GM18858 (cell line): Measurements from ENCODE around the gene KCNH3.

ENCODE experiments used
- ATAC-seq: cut with Tn5 transposase; IDR thresholded peaks from one replicate; pipeline ENCODE4 v1.9.1; 2021; ENCODE audit not compliant: unreplicated experiment

Gene KCNH3

GRCh38 chr12:49558526-49558925 lies 19.7 kb downstream of the KCNH3 start:
- no peak for ATAC-seq

DNA sequence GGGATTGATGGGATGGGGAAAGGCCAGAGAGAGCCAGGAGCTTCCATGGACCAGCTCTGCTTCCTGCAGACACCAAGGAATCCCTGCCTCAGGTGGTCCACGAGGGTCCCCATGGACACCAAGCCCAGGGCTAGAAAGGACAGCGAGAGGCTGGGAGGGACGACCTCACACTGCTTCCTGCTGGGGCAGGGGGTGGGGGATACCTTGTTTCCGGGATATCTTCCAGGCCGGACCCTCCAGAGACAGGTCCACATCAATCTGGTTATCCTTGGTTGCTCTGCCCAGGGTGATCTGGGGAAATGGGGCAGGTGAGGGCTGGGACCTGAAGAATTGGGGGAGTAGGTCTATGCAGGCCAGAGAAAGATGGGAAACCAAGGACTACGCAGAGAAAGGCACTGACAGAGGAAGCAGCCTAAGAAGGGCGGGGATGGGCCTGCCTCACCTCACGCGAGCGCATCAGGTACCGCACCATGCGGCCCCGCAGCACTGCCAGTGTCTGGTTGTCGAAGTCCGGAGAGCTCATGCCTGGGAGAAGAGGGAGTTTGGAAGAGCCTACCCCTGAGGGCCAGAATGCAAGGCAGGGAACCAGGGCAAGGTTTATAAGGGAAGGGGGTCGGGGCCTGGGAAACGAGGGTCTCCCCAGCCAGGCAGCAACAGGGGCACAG lies 20.3 kb downstream of the KCNH3 start:
- ATAC-seq: no peak

DNA sequence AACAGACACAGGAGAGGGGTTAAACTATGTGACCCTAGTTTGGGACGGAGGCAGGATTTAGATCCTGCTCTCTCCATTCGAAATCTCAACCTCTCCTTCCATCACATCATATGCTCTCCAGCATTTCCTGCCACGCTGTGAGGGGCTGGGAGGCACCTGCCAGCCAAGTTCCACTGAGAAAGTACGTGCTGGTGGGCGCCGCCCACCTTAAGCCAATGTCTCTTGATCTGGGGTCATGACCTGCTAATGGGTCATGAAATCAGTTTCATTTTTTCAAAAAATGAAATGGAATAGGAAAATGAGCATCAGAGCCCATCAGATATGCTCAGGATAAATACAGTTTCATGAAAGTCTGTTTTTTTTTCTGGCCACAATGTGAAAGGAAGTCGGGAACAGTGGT lies 21.9 kb downstream of the KCNH3 start:
- ATAC-seq: no peak

DNA sequence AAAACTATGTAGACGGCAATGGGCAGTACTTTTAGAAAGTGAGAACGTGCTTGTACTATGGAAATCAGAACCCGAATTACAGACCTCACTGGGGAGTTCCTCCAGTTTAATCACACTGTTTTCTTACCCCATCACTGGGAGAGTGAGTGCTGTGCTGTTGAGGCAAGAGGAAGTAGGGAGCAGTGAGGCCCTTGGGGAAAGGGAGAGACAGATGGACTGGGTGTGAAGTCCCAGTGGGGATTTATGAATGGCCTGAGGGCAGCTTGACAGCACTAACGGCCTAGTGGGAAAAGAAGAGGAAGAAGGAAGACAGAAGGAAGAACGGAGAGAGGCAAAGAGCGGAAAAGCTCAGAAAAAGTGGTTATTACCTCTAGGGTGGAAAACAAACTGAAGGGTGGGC lies 23.4 kb downstream of the KCNH3 start:
- no peak for ATAC-seq

- ATAC-seq: no peak
Measured at GRCh38 chr12:49562831-49563230, 24.0 kb downstream of the KCNH3 start.

DNA sequence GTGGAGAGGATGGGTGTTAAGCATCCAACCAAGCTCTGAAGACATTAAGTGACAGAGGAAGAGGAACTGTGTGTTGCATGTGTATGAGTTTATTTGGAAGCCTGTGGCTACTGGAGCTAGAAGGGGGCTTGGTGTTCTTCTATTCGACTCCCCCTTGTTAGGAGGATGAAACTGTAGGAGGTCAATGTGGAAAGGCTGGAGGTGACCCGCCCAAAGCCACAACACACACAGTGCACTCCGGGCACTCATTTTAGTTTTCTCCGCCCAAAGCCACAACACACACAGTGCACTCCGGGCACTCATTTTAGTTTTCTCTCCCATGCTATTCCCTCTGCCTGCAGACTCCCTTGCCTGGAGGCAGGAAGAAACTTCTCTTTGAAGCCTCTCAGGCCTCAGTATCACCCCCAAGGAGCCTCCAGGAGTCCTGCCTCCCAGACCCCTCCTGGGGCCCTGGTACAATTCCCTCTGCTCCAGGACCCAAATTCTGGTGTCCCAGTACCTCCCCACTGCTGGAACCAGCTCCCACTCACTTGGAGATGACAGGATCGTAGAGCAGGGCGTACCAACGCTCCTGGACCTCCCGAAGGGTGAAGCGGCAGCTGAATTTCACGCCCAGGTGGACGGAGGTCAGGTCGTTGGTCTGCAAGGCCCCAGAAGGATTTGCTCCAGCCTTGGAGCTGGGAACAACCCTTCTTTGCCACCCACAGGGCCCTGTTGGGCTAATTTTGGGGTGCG lies 25.3 kb downstream of the KCNH3 start:
- no peak for ATAC-seq

DNA sequence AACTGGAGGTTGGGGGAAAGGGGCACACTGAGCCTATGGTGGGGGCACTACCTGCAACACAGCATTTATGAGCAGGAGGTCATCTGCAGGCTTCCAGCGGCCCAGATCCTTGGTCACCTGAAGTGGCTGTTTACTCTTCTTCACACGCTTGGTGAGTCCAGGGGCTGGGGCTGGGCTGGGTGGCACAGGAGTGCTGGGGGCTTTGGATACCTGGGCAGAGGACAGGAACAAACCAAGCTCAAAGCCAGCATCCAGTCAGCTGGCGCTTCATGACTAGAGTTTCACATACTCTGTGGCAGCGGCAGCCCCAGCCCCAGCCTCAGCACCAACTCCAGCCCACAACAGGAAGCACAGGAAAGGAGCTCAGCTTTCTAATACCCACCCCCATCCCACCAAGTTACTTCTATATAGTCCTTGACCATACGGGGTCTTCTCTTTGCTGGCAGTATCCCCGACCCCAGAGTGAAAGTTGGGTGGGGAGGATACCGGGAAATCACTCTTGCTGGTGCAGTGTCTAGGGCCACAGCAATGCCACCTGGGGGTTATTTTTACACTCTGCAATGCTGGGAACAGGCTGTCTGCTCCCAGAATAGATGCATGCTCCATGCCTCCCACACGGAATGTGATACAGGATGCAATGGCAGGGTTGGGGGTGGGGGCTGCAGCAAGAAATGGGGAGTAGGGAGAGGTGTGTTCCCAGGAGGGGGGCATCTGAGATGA lies 26.0 kb downstream of the KCNH3 start:
- no peak for ATAC-seq

GRCh38 chr12:49565406-49566265 lies 26.8 kb downstream of the KCNH3 start:
- no peak for ATAC-seq

DNA sequence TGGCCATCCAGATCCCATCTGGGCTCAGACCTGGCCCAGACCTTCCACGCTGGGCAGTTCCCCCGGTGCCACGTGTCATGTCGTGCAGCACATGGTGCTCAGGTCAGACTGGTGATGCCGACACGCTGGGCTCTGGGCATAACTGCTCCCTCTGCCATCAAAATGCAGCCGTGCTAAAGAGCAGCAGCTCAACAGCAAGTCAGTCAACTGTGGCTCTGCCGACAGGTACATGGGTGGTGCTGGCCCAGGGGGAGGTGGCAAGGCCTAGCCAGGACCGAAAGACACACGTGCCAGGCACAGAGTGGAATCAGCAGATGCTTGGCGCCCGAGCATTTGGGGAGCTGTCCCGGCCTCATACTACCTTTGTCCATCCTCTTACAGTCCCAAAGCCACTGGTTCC lies 27.5 kb downstream of the KCNH3 start:
- ATAC-seq: no peak

DNA sequence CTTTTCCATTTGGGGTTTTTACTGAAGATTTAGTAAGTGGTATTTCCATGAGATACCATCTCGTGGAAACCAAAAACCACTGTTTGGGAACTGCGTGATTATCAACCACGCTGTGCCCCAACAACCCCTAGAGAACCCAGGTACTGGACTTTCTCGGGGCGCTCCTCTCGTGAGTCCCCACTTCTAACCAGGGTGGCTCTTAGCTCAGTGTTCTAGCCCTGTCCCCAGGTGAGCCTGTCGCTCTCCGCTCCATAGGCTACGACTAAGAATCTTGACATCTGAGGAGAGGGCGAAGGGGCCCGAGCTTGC lies 28.4 kb downstream of the KCNH3 start:
- ATAC-seq: no peak

GRCh38 chr12:49567611-49568441 lies 29.0 kb downstream of the KCNH3 start, which contains the start of gene MCRS1:
Gene MCRS1 (minus strand): TSS chr12:49568142. CDS start chr12:49566731, 1,411 bp downstream.
- peak; percentile 57 for ATAC-seq

DNA sequence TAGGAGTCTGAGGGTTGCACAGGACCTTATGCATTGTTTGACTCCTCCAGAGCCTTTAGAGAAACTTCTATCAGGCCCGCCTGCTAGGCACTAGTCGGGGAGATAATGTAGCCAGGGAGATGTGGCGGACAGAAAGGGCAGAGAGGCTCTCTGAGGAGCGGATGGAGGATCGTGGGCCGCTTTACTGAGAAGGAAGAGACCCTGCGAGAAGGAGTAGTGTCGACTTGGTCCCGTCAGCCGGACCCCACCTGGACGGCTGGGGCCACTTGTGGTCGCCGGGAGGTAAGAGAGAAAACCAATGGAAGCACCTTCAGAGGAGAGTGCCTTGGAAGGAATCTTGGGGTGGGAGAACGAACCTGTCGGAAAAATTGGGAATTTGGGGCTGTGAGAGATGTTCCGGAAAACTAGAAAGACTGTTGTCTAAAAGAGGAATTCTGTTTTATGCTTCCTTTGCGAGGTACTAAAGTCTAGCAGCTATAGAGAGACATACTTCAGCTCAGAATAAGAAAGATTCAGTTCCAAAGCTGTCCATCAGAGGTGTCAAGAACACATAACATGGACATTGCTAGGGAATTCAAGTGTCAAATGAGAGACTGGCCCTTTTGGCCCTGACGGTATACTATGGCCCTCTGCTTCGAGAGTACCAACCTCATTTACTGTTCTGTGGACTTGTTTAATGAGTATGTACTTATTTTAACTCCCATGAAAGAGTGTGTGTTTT lies 29.8 kb downstream of the KCNH3 start:
- ATAC-seq: peak; percentile 7

- no peak for ATAC-seq
Measured at GRCh38 chr12:49577589-49578315, 38.9 kb downstream of the KCNH3 start.

GRCh38 chr12:49578471-49579112 lies 39.8 kb downstream of the KCNH3 start:
- ATAC-seq: no peak

DNA sequence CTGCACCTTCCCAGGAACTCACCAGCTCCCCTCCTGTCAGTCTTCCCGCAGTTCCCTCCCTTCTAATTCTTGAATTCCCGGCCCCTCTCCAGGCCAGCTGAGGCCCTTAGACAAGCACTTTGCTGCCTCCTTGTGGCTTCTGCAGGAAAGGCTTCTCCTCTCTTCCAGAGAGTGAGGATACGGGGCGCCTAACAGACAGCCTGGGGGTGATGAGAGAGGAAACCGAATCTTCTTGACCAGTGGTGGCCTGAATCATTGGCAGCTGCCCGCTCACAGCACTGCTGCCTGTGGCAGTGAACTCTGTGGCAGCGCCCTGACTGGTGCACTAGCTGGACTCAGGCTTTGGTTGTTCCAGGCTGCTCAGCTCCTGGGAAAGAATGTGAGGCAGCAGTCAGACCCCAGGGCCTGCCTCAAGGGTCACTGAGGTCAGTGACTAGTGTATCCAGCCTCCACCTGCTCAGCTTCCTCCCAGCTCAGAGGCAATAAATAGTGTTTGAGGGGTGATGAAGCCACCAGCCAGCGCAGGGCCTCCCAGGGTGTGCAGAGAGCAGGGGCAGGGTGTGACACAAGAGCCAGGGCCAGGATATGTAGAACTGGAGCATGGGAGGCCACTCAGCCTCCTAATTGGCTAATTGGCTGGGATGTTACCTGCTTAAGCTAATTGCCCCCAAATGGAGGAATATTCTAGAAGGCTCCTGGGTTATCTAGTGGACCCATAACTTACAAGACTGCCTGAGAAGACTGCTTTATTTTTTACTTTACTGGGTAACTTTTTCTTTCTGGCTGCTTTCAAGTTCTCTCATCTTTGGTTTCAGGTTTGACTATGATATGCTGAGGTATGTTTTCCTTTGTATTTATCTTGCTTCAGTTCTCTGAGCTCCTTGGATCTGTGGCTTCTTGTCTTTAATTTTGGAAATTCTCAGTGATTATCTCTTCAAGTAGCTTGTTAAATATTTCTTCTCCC lies 42.0 kb downstream of the KCNH3 start:
- ATAC-seq: no peak

GRCh38 chr12:49582201-49582600 lies 43.4 kb downstream of the KCNH3 start:
- no peak for ATAC-seq

GRCh38 chr12:49582850-49583249 lies 44.0 kb downstream of the KCNH3 start:
- ATAC-seq: no peak
